Measurements from ENCODE around the gene TM7SF3.

The TM7SF3 gene

GRCh38 chr12:27005495-27005894, 8.7 kb downstream of the TM7SF3 start:
- Histone ChIP-seq H3K9me3 (ENCODE audit: control insufficient read depth in 5 of 5, low read length in 5 of 5) (no peaks in the 10 kb centered on the region), H3K4me3 (ENCODE audit: low read depth in 1 of 5, low read length in 5 of 5) (no peak overlapping the region), H3K4me1 (ENCODE audit: control insufficient read depth in 5 of 5, insufficient read depth in 5 of 5, low read length in 5 of 5) (peaks cover 0 to 6% (median 3%) of the 10 kb centered on the region in 5 donors), H3K9ac (ENCODE audit: low read length in 5 of 5) (no peak overlapping the region), H3K27ac (ENCODE audit: low read depth, low read length) (no peak overlapping the region), H3K27me3 (ENCODE audit: control insufficient read depth in 5 of 5, insufficient read depth in 4 of 5, low read length in 5 of 5) (no peaks in the 10 kb centered on the region), H3K36me3 (ENCODE audit: control insufficient read depth in 5 of 5, insufficient read depth in 5 of 5, low read length in 5 of 5) (peaks cover 0 to 2% (median 0%) of the 10 kb centered on the region in 5 donors)

- H3K9ac ChIP-seq (ENCODE audit: low read length in 5 of 5) = no peak overlapping the region
- H3K27ac ChIP-seq (ENCODE audit: low read depth, low read length) = no peak overlapping the region
- no peaks in the 10 kb centered on the region for H3K27me3 ChIP-seq (ENCODE audit: control insufficient read depth in 5 of 5, insufficient read depth in 4 of 5, low read length in 5 of 5)
- H3K4me1 ChIP-seq (ENCODE audit: control insufficient read depth in 5 of 5, insufficient read depth in 5 of 5, low read length in 5 of 5) = peaks cover 0 to 6% (median 3%) of the 10 kb centered on the region in 5 donors
- H3K9me3 ChIP-seq (ENCODE audit: control insufficient read depth in 5 of 5, low read length in 5 of 5) = no peaks in the 10 kb centered on the region
- H3K36me3 ChIP-seq (ENCODE audit: control insufficient read depth in 5 of 5, insufficient read depth in 5 of 5, low read length in 5 of 5) = peaks cover 1 to 6% (median 3%) of the 10 kb centered on the region in 5 donors
- no peak overlapping the region for H3K4me3 ChIP-seq (ENCODE audit: low read depth in 1 of 5, low read length in 5 of 5)
Observed at GRCh38 chr12:27003421-27004381, 10.5 kb downstream of the TM7SF3 start.

DNA sequence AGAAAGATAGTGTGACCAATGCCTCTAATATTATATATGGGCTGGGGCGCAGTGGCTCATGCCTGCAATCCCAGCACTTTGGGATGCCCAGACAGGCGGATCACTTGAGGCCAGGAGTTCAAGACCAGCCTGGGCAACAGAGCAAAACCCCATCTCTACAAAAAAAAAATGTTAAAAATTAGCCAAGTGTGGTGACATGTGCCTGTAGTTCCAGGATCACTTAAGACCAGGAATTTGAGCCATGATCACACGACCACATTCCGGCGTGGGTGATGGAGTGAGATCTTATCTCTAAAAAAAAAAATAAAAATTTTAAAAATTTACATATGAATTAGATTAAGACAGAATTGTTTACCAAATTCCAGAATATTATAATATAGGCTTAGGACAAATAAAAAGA, 12.0 kb downstream of the TM7SF3 start:
- no peak overlapping the region for H3K4me3 ChIP-seq (ENCODE audit: low read depth in 1 of 5, low read length in 5 of 5)
- no peak overlapping the region for H3K9ac ChIP-seq (ENCODE audit: low read length in 5 of 5)
- H3K9me3 ChIP-seq (ENCODE audit: control insufficient read depth in 5 of 5, low read length in 5 of 5) = no peaks in the 10 kb centered on the region
- H3K27ac ChIP-seq (ENCODE audit: low read depth, low read length) = no peak overlapping the region
- H3K4me1 ChIP-seq (ENCODE audit: control insufficient read depth in 5 of 5, insufficient read depth in 5 of 5, low read length in 5 of 5) = peaks cover 0 to 7% (median 4%) of the 10 kb centered on the region in 5 donors
- no peaks in the 10 kb centered on the region for H3K27me3 ChIP-seq (ENCODE audit: control insufficient read depth in 5 of 5, insufficient read depth in 4 of 5, low read length in 5 of 5)
- H3K36me3 ChIP-seq (ENCODE audit: control insufficient read depth in 5 of 5, insufficient read depth in 5 of 5, low read length in 5 of 5) = peaks cover 8 to 20% (median 11%) of the 10 kb centered on the region in 5 donors

DNA sequence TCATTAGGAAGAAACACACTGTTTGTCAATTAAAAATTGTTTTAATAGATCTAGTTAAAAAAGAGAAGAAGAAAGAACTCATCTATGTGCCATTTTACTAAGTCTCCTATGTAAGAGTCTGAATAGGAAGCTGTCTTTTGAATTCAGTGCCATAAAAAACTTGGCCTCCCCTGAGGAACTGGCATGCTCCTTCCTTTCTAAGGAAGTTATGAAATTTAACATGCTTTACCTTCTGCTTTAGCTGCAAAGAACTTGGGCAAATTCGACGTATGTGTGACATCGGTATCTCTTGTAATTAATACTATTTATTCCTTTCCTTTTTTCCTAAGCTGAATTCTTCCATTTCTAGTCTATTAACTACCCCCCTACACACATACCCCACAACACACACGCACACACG, 12.5 kb downstream of the TM7SF3 start:
- no peaks in the 10 kb centered on the region for H3K27me3 ChIP-seq (ENCODE audit: control insufficient read depth in 5 of 5, insufficient read depth in 4 of 5, low read length in 5 of 5)
- peaks cover 10 to 22% (median 12%) of the 10 kb centered on the region in 5 donors for H3K36me3 ChIP-seq (ENCODE audit: control insufficient read depth in 5 of 5, insufficient read depth in 5 of 5, low read length in 5 of 5)
- H3K4me3 ChIP-seq (ENCODE audit: low read depth in 1 of 5, low read length in 5 of 5) = no peak overlapping the region
- H3K9ac ChIP-seq (ENCODE audit: low read length in 5 of 5) = peak overlapping the region in 1 of 5 donors; percentile 0
- peaks cover 0 to 6% (median 4%) of the 10 kb centered on the region in 5 donors for H3K4me1 ChIP-seq (ENCODE audit: control insufficient read depth in 5 of 5, insufficient read depth in 5 of 5, low read length in 5 of 5)
- no peak overlapping the region for H3K27ac ChIP-seq (ENCODE audit: low read depth, low read length)
- H3K9me3 ChIP-seq (ENCODE audit: control insufficient read depth in 5 of 5, low read length in 5 of 5) = no peaks in the 10 kb centered on the region

- Histone ChIP-seq H3K9me3 (ENCODE audit: control insufficient read depth in 5 of 5, low read length in 5 of 5) (no peaks in the 10 kb centered on the region), H3K4me3 (ENCODE audit: low read depth in 1 of 5, low read length in 5 of 5) (no peak overlapping the region), H3K4me1 (ENCODE audit: control insufficient read depth in 5 of 5, insufficient read depth in 5 of 5, low read length in 5 of 5) (peaks cover 0 to 6% (median 4%) of the 10 kb centered on the region in 5 donors), H3K9ac (ENCODE audit: low read length in 5 of 5) (no peak overlapping the region), H3K27me3 (ENCODE audit: control insufficient read depth in 5 of 5, insufficient read depth in 4 of 5, low read length in 5 of 5) (no peaks in the 10 kb centered on the region), H3K36me3 (ENCODE audit: control insufficient read depth in 5 of 5, insufficient read depth in 5 of 5, low read length in 5 of 5) (peaks cover 10 to 22% (median 14%) of the 10 kb centered on the region in 5 donors), H3K27ac (ENCODE audit: low read depth, low read length) (no peak overlapping the region)
Observed at GRCh38 chr12:27000961-27001360, 13.2 kb downstream of the TM7SF3 start.

DNA sequence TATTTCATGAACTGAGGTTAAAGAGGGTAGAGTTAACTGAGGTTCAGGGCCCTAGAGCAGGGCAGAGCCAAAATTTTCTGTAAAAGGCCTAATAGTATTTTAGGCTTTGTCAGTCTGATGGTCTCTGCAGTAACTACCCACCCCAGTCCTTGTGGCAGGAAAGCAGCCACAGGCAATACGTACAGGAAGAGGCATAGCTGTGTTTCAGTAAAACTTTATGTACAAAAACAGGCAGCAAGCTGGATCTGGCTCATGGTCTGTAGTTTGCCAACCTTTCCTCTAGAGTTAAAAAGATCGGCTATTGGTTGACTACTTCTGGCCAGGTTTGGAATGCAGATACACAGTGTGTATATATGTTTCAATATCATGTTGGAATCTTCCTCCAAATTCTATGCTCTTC, 17.2 kb downstream of the TM7SF3 start:
- no peaks in the 10 kb centered on the region for H3K9me3 ChIP-seq (ENCODE audit: control insufficient read depth in 5 of 5, low read length in 5 of 5)
- no peak overlapping the region for H3K4me3 ChIP-seq (ENCODE audit: low read depth in 1 of 5, low read length in 5 of 5)
- no peak overlapping the region for H3K9ac ChIP-seq (ENCODE audit: low read length in 5 of 5)
- no peak overlapping the region for H3K27ac ChIP-seq (ENCODE audit: low read depth, low read length)
- H3K27me3 ChIP-seq (ENCODE audit: control insufficient read depth in 5 of 5, insufficient read depth in 4 of 5, low read length in 5 of 5) = no peaks in the 10 kb centered on the region
- peaks cover 0 to 6% (median 0%) of the 10 kb centered on the region in 5 donors for H3K4me1 ChIP-seq (ENCODE audit: control insufficient read depth in 5 of 5, insufficient read depth in 5 of 5, low read length in 5 of 5)
- H3K36me3 ChIP-seq (ENCODE audit: control insufficient read depth in 5 of 5, insufficient read depth in 5 of 5, low read length in 5 of 5) = peaks cover 23 to 47% (median 35%) of the 10 kb centered on the region in 5 donors

GRCh38 chr12:26995706-26996105, 18.5 kb downstream of the TM7SF3 start:
- H3K27ac ChIP-seq (ENCODE audit: low read depth, low read length) = no peak overlapping the region
- H3K4me1 ChIP-seq (ENCODE audit: control insufficient read depth in 5 of 5, insufficient read depth in 5 of 5, low read length in 5 of 5) = peaks cover 0 to 6% (median 0%) of the 10 kb centered on the region in 5 donors
- H3K36me3 ChIP-seq (ENCODE audit: control insufficient read depth in 5 of 5, insufficient read depth in 5 of 5, low read length in 5 of 5) = peaks cover 23 to 51% (median 38%) of the 10 kb centered on the region in 5 donors
- H3K4me3 ChIP-seq (ENCODE audit: low read depth in 1 of 5, low read length in 5 of 5) = no peak overlapping the region
- H3K9me3 ChIP-seq (ENCODE audit: control insufficient read depth in 5 of 5, low read length in 5 of 5) = no peaks in the 10 kb centered on the region
- H3K9ac ChIP-seq (ENCODE audit: low read length in 5 of 5) = no peak overlapping the region
- H3K27me3 ChIP-seq (ENCODE audit: control insufficient read depth in 5 of 5, insufficient read depth in 4 of 5, low read length in 5 of 5) = no peaks in the 10 kb centered on the region

DNA sequence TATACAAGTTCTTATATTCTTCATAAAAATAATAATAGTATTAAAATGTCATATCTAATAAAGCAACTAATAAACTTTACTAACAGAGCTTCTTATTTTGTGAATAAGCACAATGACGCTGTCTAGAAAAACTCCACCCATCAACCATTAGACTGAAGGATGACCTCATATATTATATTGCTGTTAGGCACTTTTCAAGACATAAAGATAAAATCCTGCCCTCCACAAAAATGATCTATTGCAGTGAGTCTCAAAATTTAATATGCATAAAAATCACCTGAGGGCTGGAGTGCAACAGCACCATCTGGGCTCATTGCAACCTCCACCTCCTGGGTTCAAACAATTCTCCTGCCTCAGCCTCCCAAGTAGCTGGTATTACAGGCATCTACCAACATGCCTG, 20.1 kb downstream of the TM7SF3 start:
- Histone ChIP-seq H3K27ac (ENCODE audit: low read depth, low read length) (no peak overlapping the region), H3K4me1 (ENCODE audit: control insufficient read depth in 5 of 5, insufficient read depth in 5 of 5, low read length in 5 of 5) (peaks cover 0 to 6% (median 0%) of the 10 kb centered on the region in 5 donors), H3K27me3 (ENCODE audit: control insufficient read depth in 5 of 5, insufficient read depth in 4 of 5, low read length in 5 of 5) (no peaks in the 10 kb centered on the region), H3K4me3 (ENCODE audit: low read depth in 1 of 5, low read length in 5 of 5) (no peak overlapping the region), H3K9ac (ENCODE audit: low read length in 5 of 5) (no peak overlapping the region), H3K9me3 (ENCODE audit: control insufficient read depth in 5 of 5, low read length in 5 of 5) (no peaks in the 10 kb centered on the region), H3K36me3 (ENCODE audit: control insufficient read depth in 5 of 5, insufficient read depth in 5 of 5, low read length in 5 of 5) (peaks cover 34 to 57% (median 45%) of the 10 kb centered on the region in 5 donors)

- H3K9ac ChIP-seq (ENCODE audit: low read length in 5 of 5) = no peak overlapping the region
Observed at GRCh38 chr12:26991826-26992225, 22.4 kb downstream of the TM7SF3 start.

GRCh38 chr12:26989873-26990272, 24.3 kb downstream of the TM7SF3 start:
- H3K36me3 ChIP-seq (ENCODE audit: control insufficient read depth in 5 of 5, insufficient read depth in 5 of 5, low read length in 5 of 5) = peaks cover 12 to 35% (median 23%) of the 10 kb centered on the region in 5 donors
- no peaks in the 10 kb centered on the region for H3K27me3 ChIP-seq (ENCODE audit: control insufficient read depth in 5 of 5, insufficient read depth in 4 of 5, low read length in 5 of 5)
- no peak overlapping the region for H3K27ac ChIP-seq (ENCODE audit: low read depth, low read length)
- H3K4me3 ChIP-seq (ENCODE audit: low read depth in 1 of 5, low read length in 5 of 5) = no peak overlapping the region
- H3K4me1 ChIP-seq (ENCODE audit: control insufficient read depth in 5 of 5, insufficient read depth in 5 of 5, low read length in 5 of 5) = peaks cover 0 to 4% (median 3%) of the 10 kb centered on the region in 5 donors
- no peak overlapping the region for H3K9ac ChIP-seq (ENCODE audit: low read length in 5 of 5)
- no peaks in the 10 kb centered on the region for H3K9me3 ChIP-seq (ENCODE audit: control insufficient read depth in 5 of 5, low read length in 5 of 5)

More at GRCh38 chr12:26991826-26992225, 22.4 kb downstream of the TM7SF3 start:
- Histone ChIP-seq H3K36me3 (ENCODE audit: control insufficient read depth in 5 of 5, insufficient read depth in 5 of 5, low read length in 5 of 5) (peaks cover 21 to 43% (median 36%) of the 10 kb centered on the region in 5 donors), H3K4me1 (ENCODE audit: control insufficient read depth in 5 of 5, insufficient read depth in 5 of 5, low read length in 5 of 5) (peaks cover 0 to 4% (median 3%) of the 10 kb centered on the region in 5 donors), H3K27me3 (ENCODE audit: control insufficient read depth in 5 of 5, insufficient read depth in 4 of 5, low read length in 5 of 5) (no peaks in the 10 kb centered on the region), H3K9me3 (ENCODE audit: control insufficient read depth in 5 of 5, low read length in 5 of 5) (no peaks in the 10 kb centered on the region), H3K4me3 (ENCODE audit: low read depth in 1 of 5, low read length in 5 of 5) (no peak overlapping the region), H3K27ac (ENCODE audit: low read depth, low read length) (no peak overlapping the region)
